ENCODE measurements around the gene TEX10. TPM values are rescaled to one million over a fixed set of nuclear protein-coding genes. Genes with fewer than 3 reads are reported as not detected.

TEX10 gene
- total RNA-seq, result 27.2 and 33.4 TPM in 2 replicates

GRCh38 chr9:100352727-100353505 lies at the start of gene TEX10:
Gene TEX10 (minus strand): TSS chr9:100352942. CDS start chr9:100349363, 3,579 bp downstream.

Other genes with a start within 250 kb of the TEX10 start
- 56.3 and 79.6 TPM in 2 replicates for gene MSANTD3, start 74.2 kb upstream of the TEX10 start, total RNA-seq
- 0.11 and 0.62 TPM in 2 replicates for gene TMEFF1, start 120.2 kb upstream of the TEX10 start, total RNA-seq
- under 0.01 and 0.08 TPM in 2 replicates for gene CAVIN4, start 225.1 kb upstream of the TEX10 start, total RNA-seq

All from hair follicular keratinocyte (primary cell).